Motor neuron (in vitro differentiated cells): ENCODE data around the gene SLC39A13. TPM values are rescaled to one million over a fixed set of nuclear protein-coding genes. Genes with fewer than 3 reads are reported as not detected.
"Not testable (repeated sequence)": the region's sequence is repeated elsewhere in the genome, so short reads cannot be mapped to it uniquely, and the experiment has no call there.

Experiments used
- ATAC-seq, 8 experiments: fragments of 200-7000 bp; cut with Tn5 transposase; replicated peaks in 6 of 8; 2 replicates each; pipeline ENCODE4 v1.8.0; 2021; ENCODE audit warnings: mild to moderate bottlenecking in 8 of 8, moderate library complexity in 8 of 8
- H3K27ac ChIP-seq, 2 donors: fragments of 250-450 bp; sonication (Bioruptor Pico); 2 replicates each; pipeline ENCODE4 v1.9.0; 2021; ENCODE audit warnings: antibody characterized with exemption in 2 of 2, mild to moderate bottlenecking in 2 of 2, moderate library complexity in 1 of 2
- H3K4me1 ChIP-seq, 2 donors: fragments of 250-450 bp; sonication (Bioruptor Pico); replicated peaks in 1 of 2; 2 replicates each; pipeline ENCODE4 v1.6.1; 2021; ENCODE audit warnings: antibody characterized with exemption in 2 of 2, mild to moderate bottlenecking in 2 of 2, moderate library complexity in 1 of 2
- H3K4me3 ChIP-seq, 5 donors: fragments of 250-450 bp; sonication (Bioruptor Pico); 2 replicates each; pipeline ENCODE4 v1.9.0; 2021; ENCODE audit warnings: antibody characterized with exemption in 5 of 5, mild to moderate bottlenecking in 5 of 5, moderate library complexity in 4 of 5
- WGBS, 10 experiments: fragments of 450-650 bp; shearing (Covaris generic); methylation state at CpG; one replicate each; pipeline ENCODE4 v1.0.0; 2022; 5-methylcytosine and 5-hydroxymethylcytosine counted together
- in situ Hi-C, 9 experiments: fragments of 400-800 bp; cut with MboI; loops; one replicate each; pipeline ENCODE4 v1.15.0; 2021; ENCODE audit warnings: low sequenced_read_pairs in 9 of 9, low pct_unique_long_range_greater_than_20kb in 2 of 9; ENCODE audit not compliant: unreplicated experiment in 9 of 9
- total RNA-seq, 8 experiments: library from RNA; unstranded; fragments of 300-600 nt; gene quantifications; 2 replicates each; pipeline versions ENCODE4 v1.2.3 to v1.2.4, GENCODE V29; 2022

SLC39A13 gene
- total RNA-seq, 8 experiments from 2014 or later: 13.8 to 31.6 (median 20.9) TPM

DNA sequence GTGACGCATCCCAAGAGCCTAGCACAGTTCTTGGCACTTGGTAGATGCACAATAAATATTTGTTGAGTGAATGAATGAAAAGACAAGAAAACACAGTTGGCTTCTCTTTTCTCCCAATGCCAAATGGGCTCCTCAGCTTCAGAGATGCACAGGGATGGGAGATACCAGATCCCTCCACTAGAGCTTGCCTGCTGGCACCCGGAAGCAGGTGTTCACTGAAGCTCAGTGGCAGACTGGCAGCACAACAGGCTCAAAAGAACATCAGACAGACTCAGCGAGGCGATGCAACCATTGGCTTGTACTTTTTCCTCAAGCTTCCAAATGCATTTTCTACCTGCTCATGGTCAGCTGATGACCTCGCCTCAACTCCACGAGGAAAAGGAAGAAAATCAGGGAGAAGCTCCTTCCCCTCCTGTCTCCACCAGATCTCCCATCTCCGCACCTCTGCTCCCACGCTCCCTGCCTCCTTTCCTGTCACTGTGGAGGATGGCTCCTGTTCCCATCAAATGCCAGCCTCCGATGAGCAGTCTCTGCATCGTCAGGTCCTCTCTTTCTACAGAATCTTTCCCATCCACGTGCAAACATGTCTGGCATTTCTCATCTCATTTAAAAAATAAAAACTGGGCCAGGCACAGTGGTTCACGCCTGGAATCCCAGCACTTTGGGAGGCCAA lies 34.8 kb downstream of the SLC39A13 start:
- peak in 1 of 8 experiments; percentile 49 for ATAC-seq

DNA sequence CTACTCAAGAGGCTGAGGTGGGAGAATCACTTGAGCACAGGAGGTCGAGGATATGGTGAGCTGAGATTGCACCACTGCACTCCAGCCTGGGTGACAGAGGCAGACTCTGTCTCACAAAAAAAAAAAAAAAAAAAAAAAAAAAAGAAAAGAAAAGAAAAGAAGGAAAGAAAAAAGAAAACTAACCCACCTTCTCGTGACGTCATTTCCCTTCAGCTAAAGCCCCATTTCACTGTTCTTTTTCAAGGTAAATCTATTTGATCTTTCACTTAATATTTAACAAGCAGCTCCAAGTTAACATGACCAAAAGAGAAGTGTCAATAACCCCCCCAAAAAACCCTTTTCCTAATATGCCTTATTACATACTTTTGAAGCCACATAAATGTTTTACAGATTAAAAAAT lies 35.4 kb downstream of the SLC39A13 start:
- Histone ChIP-seq H3K27ac (no peak overlapping the region), H3K4me1 (no peaks in the 10 kb centered on the region), H3K4me3 (no peak overlapping the region)
- WGBS, 10 experiments: 67 to 100% (median 85%) methylated on average over 2 to 3 of the region's 3 CpGs; no CpG with 5 or more reads in 1 of the 10 experiments
- ATAC-seq: no peak
- in situ Hi-C loops: no loop called here

More for the DNA sequence above, 34.8 kb downstream of the SLC39A13 start:
- H3K4me1 ChIP-seq: no peaks in the 10 kb centered on the region
- in situ Hi-C loops: no loop called here
- H3K4me3 ChIP-seq: no peak overlapping the region
- H3K27ac ChIP-seq: no peak overlapping the region
- 66 to 96% (median 83%) methylated on average over 2 to 9 of the region's 12 CpGs; no CpG with 5 or more reads in 3 of the 10 experiments for WGBS, 10 experiments

DNA sequence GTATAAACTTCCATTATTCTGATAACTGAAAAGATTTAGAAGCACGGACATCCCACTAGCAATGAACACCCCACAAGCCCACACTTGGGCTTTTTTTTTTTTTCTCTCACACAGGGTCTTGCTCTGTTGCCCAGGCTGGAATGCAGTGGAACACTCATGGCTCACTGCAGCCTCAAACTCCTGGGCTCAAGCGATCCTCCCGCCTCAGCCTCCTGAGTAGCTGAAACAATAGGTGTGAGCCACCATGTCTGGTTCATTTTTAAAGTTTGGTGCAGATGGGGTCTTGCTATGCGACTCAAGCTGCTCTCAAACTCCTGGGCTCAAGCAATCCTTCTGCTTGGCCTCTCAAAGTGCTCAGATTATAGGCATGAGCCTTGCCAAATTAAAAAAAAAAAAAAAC lies 37.5 kb downstream of the SLC39A13 start:
- Histone ChIP-seq H3K27ac (no peak overlapping the region), H3K4me1 (no peaks in the 10 kb centered on the region), H3K4me3 (no peak overlapping the region)
- in situ Hi-C loops: no loop called here
- 25 to 100% (median 92%) methylated on average over 1 to 4 of the region's 4 CpGs; no CpG with 5 or more reads in 1 of the 10 experiments for WGBS, 10 experiments
- no peak for ATAC-seq

DNA sequence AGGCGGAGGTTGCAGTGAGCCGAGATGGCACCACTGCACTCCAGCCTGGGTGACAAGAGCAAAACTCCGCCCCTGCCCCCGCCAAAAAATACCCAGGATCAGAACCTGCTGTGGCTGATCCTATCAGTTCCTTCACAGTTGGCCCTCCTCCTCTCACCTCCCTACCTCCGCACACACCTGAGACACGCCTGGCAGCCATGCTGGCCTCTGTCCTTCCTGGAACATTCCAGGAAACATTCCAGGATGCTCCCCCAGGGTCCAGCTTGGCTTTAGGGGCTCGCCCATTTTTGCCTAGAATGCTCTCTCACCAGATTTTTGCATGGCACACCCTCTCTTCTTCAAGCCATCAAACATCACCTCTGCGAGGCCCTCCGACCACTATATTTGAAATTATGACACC lies 38.4 kb downstream of the SLC39A13 start:
- H3K4me1 ChIP-seq: no peaks in the 10 kb centered on the region
- in situ Hi-C loops: no loop called here
- 25 to 94% (median 75%) methylated on average over 1 to 5 of the region's 9 CpGs; no CpG with 5 or more reads in 6 of the 10 experiments for WGBS, 10 experiments
- no peak overlapping the region for H3K27ac ChIP-seq
- no peak overlapping the region for H3K4me3 ChIP-seq
- ATAC-seq: no peak

DNA sequence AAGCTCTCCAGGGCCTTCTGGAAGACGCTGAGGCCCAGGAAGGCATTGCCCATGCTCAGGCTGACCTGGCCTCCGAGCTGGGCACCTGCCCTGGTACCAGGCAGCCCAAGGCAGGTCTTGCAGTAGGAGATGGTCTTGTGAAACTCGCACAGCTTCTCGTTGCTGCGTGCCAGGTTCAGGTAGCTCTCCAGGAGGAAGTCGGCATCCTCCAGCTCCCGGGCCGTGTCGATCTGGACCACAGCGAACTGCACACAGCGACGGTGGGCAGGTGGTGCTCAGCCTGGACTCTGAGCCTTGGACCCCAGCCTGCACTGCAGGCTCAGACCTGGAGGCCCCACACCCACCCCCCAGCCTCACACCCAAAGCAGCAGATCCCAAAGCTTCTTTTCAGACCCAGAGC lies 39.5 kb downstream of the SLC39A13 start:
- in situ Hi-C loops: no loop called here
- Histone ChIP-seq H3K4me3 (no peak overlapping the region), H3K27ac (no peak overlapping the region), H3K4me1 (no peaks in the 10 kb centered on the region)
- no peak for ATAC-seq
- no CpG with 5 or more reads among the region's 12 CpGs for WGBS, 10 experiments

DNA sequence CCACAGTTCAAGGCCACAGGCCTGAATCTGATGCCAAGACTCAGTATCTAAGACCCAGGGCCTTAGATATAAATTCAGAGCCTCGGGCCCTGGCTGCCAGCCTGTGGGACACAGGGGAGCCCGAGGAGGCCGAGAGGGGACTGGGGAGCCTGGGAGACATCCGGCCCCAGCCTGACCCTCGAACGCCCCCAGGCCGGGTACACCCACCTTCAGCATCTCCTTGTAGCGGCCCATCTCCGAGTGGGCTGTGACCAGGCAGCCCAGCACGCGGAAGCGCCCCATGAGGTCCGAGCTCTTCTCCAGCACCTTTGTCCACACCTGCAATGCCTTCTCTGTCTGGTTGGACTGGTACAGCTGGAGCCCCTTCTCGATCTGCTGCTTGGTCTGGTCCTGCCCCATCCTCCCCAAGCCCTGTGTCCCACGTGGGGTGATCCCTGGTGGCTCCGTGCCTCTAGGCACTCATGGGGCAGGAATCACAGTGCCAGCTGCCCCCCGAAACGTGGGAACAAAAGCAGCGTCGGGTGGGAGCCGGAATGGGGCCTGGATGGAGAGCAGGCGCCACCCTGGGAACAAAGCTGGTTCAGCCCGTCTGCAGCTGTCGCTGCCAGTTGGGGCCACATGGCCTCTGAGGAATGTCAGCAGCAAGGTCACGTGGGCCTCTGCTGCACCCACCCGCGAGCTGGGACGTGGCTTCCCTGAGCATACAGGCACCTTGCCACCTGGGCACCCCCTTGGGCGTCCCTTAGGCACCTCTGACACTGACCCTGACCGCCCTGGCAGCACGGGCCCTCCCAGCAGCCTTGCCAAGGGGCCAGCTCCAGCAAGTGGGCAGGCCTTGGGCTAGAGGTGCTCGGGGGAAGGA lies 40.4 kb downstream of the SLC39A13 start, which contains the start of gene RAPSN:
Gene RAPSN, minus strand, starts transcription at position 571 of the 862 bp plus-strand sequence. Its CDS starts 172 bp downstream, at position 399.
- Histone ChIP-seq H3K4me1 (no peaks in the 10 kb centered on the region), H3K27ac (no peak within 1 kb of the TSS), H3K4me3 (no peak within 1 kb of the TSS)
- 62 to 87% (median 82%) methylated on average over 1 to 4 of the region's 32 CpGs; no CpG with 5 or more reads in 6 of the 10 experiments for whole genome bisulfite sequencing, 10 experiments
- peak in 1 of 8 experiments; percentile 15 for ATAC-seq
- in situ Hi-C loops: no loop called here

DNA sequence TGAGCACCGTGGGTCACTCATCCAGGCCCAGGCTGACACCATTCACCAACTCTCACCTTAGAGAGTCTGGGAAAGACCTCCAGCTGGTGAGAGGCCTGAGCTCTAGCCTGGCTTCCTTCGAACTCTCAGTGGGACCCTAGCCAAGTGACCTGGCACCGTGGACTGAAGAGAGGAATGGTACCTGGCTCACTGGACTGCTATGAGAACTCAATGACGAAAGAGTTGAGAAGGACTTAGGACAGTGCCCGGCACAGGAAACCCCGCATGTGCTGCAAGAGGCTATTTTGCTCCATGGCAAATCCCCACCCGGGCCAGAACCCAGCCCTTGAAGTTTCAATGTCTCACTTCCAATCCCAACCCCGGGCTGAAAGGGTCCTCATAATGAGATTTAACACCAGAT lies 41.2 kb downstream of the SLC39A13 start:
- WGBS, 10 experiments: 68 to 92% (median 83%) methylated on average over 2 to 6 of the region's 8 CpGs; no CpG with 5 or more reads in 4 of the 10 experiments
- in situ Hi-C loops: no loop called here
- no peak for ATAC-seq
- H3K27ac ChIP-seq: no peak overlapping the region
- H3K4me3 ChIP-seq: no peak overlapping the region
- no peaks in the 10 kb centered on the region for H3K4me1 ChIP-seq

DNA sequence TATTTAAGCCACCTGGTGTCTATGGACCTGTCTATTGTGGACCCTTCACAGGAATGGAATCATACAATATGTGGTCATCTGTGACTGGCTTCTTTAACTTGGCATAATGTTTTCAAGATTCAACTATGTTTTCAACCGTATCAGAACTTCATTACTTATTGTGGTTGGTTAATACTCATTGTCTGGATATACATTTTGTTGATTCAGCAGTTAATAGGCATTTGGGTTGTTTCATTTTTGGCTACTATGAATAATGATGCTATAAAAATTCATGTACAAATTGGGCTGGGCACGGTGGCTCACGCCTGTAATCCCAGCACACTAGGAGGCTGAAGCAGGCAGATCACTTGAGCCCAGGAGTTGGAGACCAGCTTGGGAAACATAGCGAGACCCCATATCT lies 43.0 kb downstream of the SLC39A13 start:
- in situ Hi-C loops: no loop called here
- 0 to 96% (median 77%) methylated on average over 1 to 4 of the region's 4 CpGs; no CpG with 5 or more reads in 4 of the 10 experiments for WGBS, 10 experiments
- peak in 3 of 8 experiments; percentile 37 to 48 (median 47) for ATAC-seq
- H3K27ac ChIP-seq: no peak overlapping the region
- no peaks in the 10 kb centered on the region for H3K4me1 ChIP-seq
- H3K4me3 ChIP-seq: no peak overlapping the region

DNA sequence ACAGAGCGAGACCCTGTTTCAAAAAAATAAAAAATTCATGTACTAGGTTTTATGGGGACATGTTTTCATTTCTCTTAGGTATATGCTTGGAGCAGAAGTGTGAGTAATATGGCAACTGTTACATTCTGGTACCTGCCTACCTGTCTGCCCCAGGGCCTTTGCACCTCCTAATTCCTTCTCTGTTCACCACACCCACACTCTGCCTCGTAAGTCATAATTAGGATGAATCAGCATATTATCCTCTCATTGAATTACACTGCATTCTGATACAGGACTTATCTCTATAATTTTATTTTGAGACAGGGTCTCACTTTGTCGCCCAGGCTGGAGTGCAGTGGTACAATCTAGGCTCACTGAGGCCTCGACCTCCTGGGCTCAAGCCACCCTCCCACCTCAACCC lies 43.6 kb downstream of the SLC39A13 start:
- Histone ChIP-seq H3K4me1 (no peaks in the 10 kb centered on the region), H3K4me3 (no peak overlapping the region), H3K27ac (no peak overlapping the region)
- WGBS, 10 experiments: 29 to 100% (median 82%) methylated on average over 1 to 3 of the region's 4 CpGs; no CpG with 5 or more reads in 3 of the 10 experiments
- no peak for ATAC-seq
- in situ Hi-C loops: no loop called here

DNA sequence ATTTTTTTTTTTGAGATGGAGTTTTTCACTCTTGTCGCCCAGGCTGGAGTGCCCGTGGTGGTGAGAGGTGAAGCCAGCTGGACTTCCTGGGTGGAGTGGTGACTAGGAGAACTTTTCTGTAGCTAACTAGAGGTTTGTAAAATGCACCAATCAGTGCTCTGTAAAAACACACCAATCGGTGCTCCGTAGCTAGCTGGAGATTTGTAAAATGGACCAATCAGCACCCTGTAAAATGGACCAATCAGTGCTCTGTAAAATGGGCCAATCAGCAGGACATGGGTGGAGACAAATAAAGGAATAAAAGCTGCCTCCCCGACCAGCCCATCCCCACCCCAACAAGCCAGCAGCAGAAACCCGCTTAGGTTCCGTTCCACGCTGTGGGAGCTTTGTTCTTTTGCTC lies 45.0 kb downstream of the SLC39A13 start:
- Histone ChIP-seq H3K4me1 (no peaks in the 10 kb centered on the region), H3K27ac (no peak overlapping the region), H3K4me3 (no peak overlapping the region)
- no peak for ATAC-seq
- 90 to 100% (median 97%) methylated on average over 2 to 8 of the region's 8 CpGs; no CpG with 5 or more reads in 5 of the 10 experiments for WGBS, 10 experiments
- in situ Hi-C loops: no loop called here

DNA sequence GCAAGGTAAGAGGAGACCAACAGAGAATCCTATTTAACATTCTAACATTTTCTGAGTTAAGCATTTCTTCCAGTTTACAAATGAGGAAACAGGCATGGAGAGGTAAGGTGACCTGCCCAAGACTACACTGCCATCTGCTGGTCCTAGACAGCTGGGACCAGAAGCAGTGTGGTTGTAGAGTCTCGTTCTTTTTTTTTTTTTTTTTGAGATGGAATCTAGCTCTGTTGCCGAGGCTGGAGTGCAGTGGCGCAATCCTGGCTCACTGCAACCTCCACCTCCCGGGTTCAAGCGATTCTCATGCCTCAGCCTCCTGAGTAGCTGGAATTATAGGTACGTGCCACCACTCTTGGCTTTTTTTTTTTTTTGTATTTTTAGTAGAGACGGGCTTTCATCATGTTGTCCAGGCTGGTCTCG lies 45.9 kb downstream of the SLC39A13 start:
- WGBS, 10 experiments: 0 to 69% (median 14%) methylated on average over 1 to 5 of the region's 8 CpGs; no CpG with 5 or more reads in 1 of the 10 experiments
- in situ Hi-C loops, H3K27ac ChIP-seq, H3K4me1 ChIP-seq, H3K4me3 ChIP-seq: not testable (repeated sequence)
- peak; percentile 85 to 94 (median 88) for ATAC-seq

DNA sequence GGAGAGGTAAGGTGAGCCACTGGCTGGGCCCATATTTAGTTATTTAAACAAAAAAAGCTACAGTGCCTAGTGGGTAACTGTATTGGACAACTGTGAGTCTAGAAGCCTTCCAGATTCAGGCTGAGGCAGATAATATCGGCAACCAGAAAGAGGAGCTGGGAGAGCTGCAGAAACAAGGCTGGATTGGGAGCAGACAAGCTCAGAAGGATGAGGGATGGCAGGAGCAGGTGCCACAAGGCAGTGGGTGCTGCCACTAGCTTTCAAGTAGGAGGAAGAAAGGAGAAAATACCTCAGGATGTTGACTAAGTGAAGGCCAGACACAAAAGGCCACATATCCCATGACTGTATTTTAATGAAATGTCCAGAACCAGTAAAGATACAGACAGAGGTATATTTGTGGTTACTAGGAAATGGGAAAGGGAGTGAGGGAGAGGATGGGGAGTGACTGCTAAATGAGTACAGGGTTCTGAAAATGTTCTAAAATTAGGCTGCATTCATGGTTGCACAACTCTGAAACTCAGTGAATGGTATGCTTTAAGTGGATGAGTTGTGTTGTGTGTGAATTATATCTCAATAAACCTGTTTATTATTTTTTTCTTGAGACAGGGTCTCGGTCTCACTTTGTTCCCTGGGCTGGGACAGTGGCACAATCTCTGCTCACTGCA lies 52.3 kb downstream of the SLC39A13 start:
- Histone ChIP-seq H3K4me1 (peaks cover 11 to 14% of the 10 kb centered on the region in 2 donors), H3K27ac (no peak overlapping the region), H3K4me3 (no peak overlapping the region)
- ATAC-seq: no peak
- 80 to 100% (median 94%) methylated on average over 1 to 2 of the region's 2 CpGs; no CpG with 5 or more reads in 4 of the 10 experiments for WGBS, 10 experiments
- in situ Hi-C loops: no loop called here

DNA sequence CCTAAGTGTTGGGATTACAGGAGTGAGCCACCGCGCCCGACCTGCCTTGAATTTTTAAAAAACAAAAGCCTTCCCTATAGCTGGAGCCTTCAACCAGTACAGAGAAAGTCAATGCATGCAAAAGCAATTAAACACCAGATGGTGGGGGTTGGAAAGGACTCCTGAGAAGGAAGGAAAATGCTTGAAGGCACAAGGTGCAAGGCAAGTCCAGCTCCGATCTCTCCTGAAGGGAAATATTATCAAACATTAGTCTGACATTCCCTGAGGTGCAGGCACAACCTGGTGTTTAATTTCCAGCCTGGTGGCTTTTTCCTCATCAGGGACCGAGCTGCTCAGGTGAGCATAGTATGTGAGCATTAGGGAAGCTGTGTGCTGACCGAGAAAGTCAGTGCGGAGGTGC lies 53.5 kb downstream of the SLC39A13 start:
- Histone ChIP-seq H3K4me1 (peaks cover 18% of the 10 kb centered on the region in 2 donors), H3K4me3 (no peak overlapping the region), H3K27ac (no peak overlapping the region)
- ATAC-seq: no peak
- in situ Hi-C loops: no loop called here
- 73 to 96% (median 78%) methylated on average over 3 to 6 of the region's 7 CpGs; no CpG with 5 or more reads in 2 of the 10 experiments for WGBS, 10 experiments
